CD4-positive, alpha-beta T cell (primary cell): ENCODE measurements around the gene FRMD5. TPM values are rescaled to one million over a fixed set of nuclear protein-coding genes. Genes with fewer than 3 reads are reported as not detected.

Experiments
- ATAC-seq: fragments of 200-7000 bp; cut with Tn5 transposase; one replicate; pipeline ENCODE4 v1.10.0; 2022; ENCODE audit warnings: mild to moderate bottlenecking; ENCODE audit not compliant: poor library complexity
- CTCF ChIA-PET: fragments of 350-600 bp; sonication (Branson Sonifier 250); formaldehyde crosslinking; loops from one replicate; lab custom pipeline; 2021; ENCODE audit warnings: antibody characterized with exemption, inconsistent platforms; lab: Charles Lee
- POLR2A ChIA-PET: fragments of 350-600 bp; sonication (Branson Sonifier 250); formaldehyde crosslinking; loops from one replicate; lab custom pipeline; 2021; ENCODE audit warnings: antibody characterized with exemption, inconsistent platforms; lab: Charles Lee
- DNase-seq, 14 experiments: peaks; one replicate each; pipeline ENCODE4 v3.0.0-alpha.2; 2013 to 2020; ENCODE audit warnings: mixed read lengths in 2 of 14
- H3K27ac ChIP-seq, 2 donors: one replicate each; pipeline versions ENCODE4 v1.5.1 to v1.7.0; 2013; ENCODE audit warnings: low read length in 2 of 2, low read depth in 1 of 2, mild to moderate bottlenecking in 1 of 2
- H3K27me3 ChIP-seq, 2 experiments: 1 replicate in 1 of 2; 2 replicates in 1 of 2; pipeline versions ENCODE4 v1.6.1 to v1.7.0; 2013; ENCODE audit warnings: low read length in 2 of 2, control low read depth in 1 of 2, mild to moderate bottlenecking in 1 of 2, moderate library complexity in 1 of 2; ENCODE audit not compliant: insufficient read depth in 2 of 2, control insufficient read depth in 1 of 2
- H3K36me3 ChIP-seq: one replicate; pipeline ENCODE4 v1.6.1; 2013; ENCODE audit warnings: low read length, control low read depth; ENCODE audit not compliant: insufficient read depth
- H3K4me1 ChIP-seq: one replicate; pipeline ENCODE4 v1.6.1; 2013; ENCODE audit warnings: low read length, control low read depth; ENCODE audit not compliant: insufficient read depth
- H3K4me3 ChIP-seq: one replicate; pipeline ENCODE4 v1.5.1; 2013; ENCODE audit warnings: mild to moderate bottlenecking, low read length, moderate library complexity
- H3K9me3 ChIP-seq, 2 experiments: 1 replicate in 1 of 2; 2 replicates in 1 of 2; pipeline versions ENCODE4 v1.6.1 to v1.7.0; 2013; ENCODE audit warnings: low read length in 2 of 2, mild to moderate bottlenecking in 2 of 2, control low read depth in 1 of 2, moderate library complexity in 1 of 2; ENCODE audit not compliant: control insufficient read depth in 1 of 2, insufficient read depth in 1 of 2
- H3K27ac Mint-ChIP-seq: one replicate; pipeline ENCODE4 v1.8.0; 2020; ENCODE audit warnings: mixed read lengths
- H3K27me3 Mint-ChIP-seq: one replicate; pipeline ENCODE4 v1.8.0; 2021; ENCODE audit warnings: mixed read lengths
- H3K36me3 Mint-ChIP-seq: one replicate; pipeline ENCODE4 v1.8.0; 2021; ENCODE audit warnings: low read depth, mixed read lengths
- H3K4me1 Mint-ChIP-seq: one replicate; pipeline ENCODE4 v1.8.0; 2021; ENCODE audit warnings: low read depth, mixed read lengths
- H3K4me3 Mint-ChIP-seq: one replicate; pipeline ENCODE4 v1.8.0; 2020; ENCODE audit warnings: mild to moderate bottlenecking, mixed read lengths
- H3K9me3 Mint-ChIP-seq: one replicate; pipeline ENCODE4 v1.8.0; 2020; ENCODE audit warnings: mixed read lengths
- intact Hi-C, 2 experiments: fragments of 100-400 bp; cut with DNase I in 1 of 2; cut with micrococcal nuclease in 1 of 2; formaldehyde crosslinking; loops; one replicate each; pipeline versions ENCODE4 v1.15.1 to v1.9.0; 2023 to 2025; cut with DNase I, micrococcal nuclease
- total RNA-seq, 174 experiments: library from RNA in 2 of 174; stranded (reverse) in 2 of 174; gene quantifications; one replicate each; pipeline ENCODE4 v1.2.3 and lab custom pipeline; 2021 to 2026
- TF ChIP-seq, protein P1 (sequence below): fragments of 200-600 bp; IDR thresholded peaks from one replicate; pipeline ENCODE4 v1.8.0; 2022; ENCODE audit warnings: antibody characterized with exemption, mild to moderate bottlenecking

The FRMD5 gene
- total RNA-seq, 2 experiments from 2014 or later: not detected

- ChIA-PET POLR2A (no interaction called here), CTCF (no interaction called here)
- no peaks in the 10 kb centered on the region for H3K36me3 ChIP-seq
- no peak overlapping the region for H3K4me3 ChIP-seq
- ATAC-seq (no peak), DNase-seq (no peak)
- Mint-ChIP-seq H3K4me3 (no peak overlapping the region), H3K27ac (no peak overlapping the region), H3K36me3 (no peaks in the 10 kb centered on the region), H3K27me3 (peaks cover 36% of the 10 kb centered on the region), H3K9me3 (no peaks in the 10 kb centered on the region), H3K4me1 (no peaks in the 10 kb centered on the region)
- peaks cover 2 to 3% of the 10 kb centered on the region in 2 experiments for H3K27me3 ChIP-seq
- intact Hi-C loops: no loop called here
- no peaks in the 10 kb centered on the region for H3K4me1 ChIP-seq
- H3K9me3 ChIP-seq: no peaks in the 10 kb centered on the region
- TF ChIP-seq, protein P1, sequence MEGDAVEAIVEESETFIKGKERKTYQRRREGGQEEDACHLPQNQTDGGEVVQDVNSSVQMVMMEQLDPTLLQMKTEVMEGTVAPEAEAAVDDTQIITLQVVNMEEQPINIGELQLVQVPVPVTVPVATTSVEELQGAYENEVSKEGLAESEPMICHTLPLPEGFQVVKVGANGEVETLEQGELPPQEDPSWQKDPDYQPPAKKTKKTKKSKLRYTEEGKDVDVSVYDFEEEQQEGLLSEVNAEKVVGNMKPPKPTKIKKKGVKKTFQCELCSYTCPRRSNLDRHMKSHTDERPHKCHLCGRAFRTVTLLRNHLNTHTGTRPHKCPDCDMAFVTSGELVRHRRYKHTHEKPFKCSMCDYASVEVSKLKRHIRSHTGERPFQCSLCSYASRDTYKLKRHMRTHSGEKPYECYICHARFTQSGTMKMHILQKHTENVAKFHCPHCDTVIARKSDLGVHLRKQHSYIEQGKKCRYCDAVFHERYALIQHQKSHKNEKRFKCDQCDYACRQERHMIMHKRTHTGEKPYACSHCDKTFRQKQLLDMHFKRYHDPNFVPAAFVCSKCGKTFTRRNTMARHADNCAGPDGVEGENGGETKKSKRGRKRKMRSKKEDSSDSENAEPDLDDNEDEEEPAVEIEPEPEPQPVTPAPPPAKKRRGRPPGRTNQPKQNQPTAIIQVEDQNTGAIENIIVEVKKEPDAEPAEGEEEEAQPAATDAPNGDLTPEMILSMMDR: no peak
- no peak overlapping the region for H3K27ac ChIP-seq
Observed at GRCh38 chr15:44145495-44145894, 49.6 kb downstream of the FRMD5 start.

DNA sequence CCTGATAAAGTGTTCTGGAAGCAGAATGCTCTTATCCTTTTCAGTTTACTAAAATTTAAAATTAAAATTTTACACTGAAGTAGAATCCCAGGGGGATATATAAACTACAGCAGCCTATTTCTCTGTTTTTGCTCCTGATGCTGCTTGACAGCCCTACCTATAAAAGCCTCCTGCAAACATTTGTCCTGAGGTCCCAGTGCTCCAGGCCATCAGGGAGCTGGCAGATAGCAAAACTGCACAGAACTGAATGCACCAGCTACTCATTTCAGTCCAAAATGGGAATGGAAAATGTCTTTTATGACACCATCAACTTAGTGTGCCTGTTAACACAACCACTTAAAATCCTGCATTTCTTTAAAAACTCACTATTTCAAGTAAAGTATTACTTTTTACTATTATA, 50.1 kb downstream of the FRMD5 start:
- Histone ChIP-seq H3K27me3 (peaks cover 0 to 3% of the 10 kb centered on the region in 2 experiments), H3K9me3 (no peaks in the 10 kb centered on the region), H3K4me1 (no peaks in the 10 kb centered on the region), H3K27ac (no peak overlapping the region), H3K36me3 (no peaks in the 10 kb centered on the region), H3K4me3 (no peak overlapping the region)
- ChIA-PET CTCF (no interaction called here), POLR2A (no interaction called here)
- Mint-ChIP-seq H3K4me3 (no peak overlapping the region), H3K27ac (no peak overlapping the region), H3K9me3 (no peaks in the 10 kb centered on the region), H3K27me3 (peaks cover 31% of the 10 kb centered on the region), H3K36me3 (no peaks in the 10 kb centered on the region), H3K4me1 (no peaks in the 10 kb centered on the region)
- TF ChIP-seq, protein P1: no peak
- intact Hi-C loops: no loop called here
- DNase-seq (no peak), ATAC-seq (no peak)

- Mint-ChIP-seq H3K4me3 (no peak overlapping the region), H3K27ac (no peak overlapping the region), H3K4me1 (no peaks in the 10 kb centered on the region), H3K36me3 (no peaks in the 10 kb centered on the region), H3K27me3 (peaks cover 23% of the 10 kb centered on the region), H3K9me3 (no peaks in the 10 kb centered on the region)
- no peak overlapping the region for H3K27ac ChIP-seq
- POLR2A ChIA-PET: interaction anchor here (0.6 to 0.7 kb wide), 2 partner anchors 57 to 1163 kb away, joined by 3 read pairs; no protein-coding TSS in a partner anchor
- intact Hi-C loops: no loop called here
- H3K27me3 ChIP-seq: peaks cover 0 to 3% of the 10 kb centered on the region in 2 experiments
- no peak for ATAC-seq
- no peaks in the 10 kb centered on the region for H3K36me3 ChIP-seq
- no peaks in the 10 kb centered on the region for H3K9me3 ChIP-seq
- CTCF ChIA-PET: no interaction called here
- H3K4me3 ChIP-seq: no peak overlapping the region
- no peaks in the 10 kb centered on the region for H3K4me1 ChIP-seq
- TF ChIP-seq, protein P1: no peak
- no peak for DNase-seq
Observed at GRCh38 chr15:44144184-44144583, 50.9 kb downstream of the FRMD5 start.
